Amygdala (tissue), 56 donors: Measurements from ENCODE around the gene MB.
A peak's percentile ranks its signal among the peaks of the same experiment; 100 is the strongest.
"Not testable (repeated sequence)": the region's sequence is repeated elsewhere in the genome, so short reads cannot be mapped to it uniquely, and the experiment has no call there.

Experiments used
- DNase-seq, 56 donors: peaks; one replicate each; lab custom pipeline; 2025; lab: John Stamatoyannopoulos, UW

Gene MB

DNA sequence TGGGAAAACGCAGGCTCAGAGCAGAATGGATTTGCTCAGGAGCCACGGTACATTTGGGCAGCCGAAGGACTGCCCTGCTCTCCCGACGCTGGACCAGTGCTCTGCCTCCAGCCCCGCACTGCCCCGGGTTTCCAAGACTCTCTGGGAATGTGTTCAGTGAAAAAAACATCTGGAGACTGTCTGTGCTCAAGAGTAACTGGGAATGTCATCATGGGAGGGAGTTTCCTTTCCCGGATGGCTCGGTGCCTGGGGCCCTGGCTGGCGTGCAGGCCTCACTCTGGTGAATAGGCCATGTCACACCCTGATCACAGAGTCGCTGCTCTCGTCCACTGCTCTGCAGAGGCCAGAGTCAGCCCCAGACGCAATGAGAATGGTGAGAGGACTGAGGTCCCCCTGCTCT is 21.3 kb upstream of the MB start:
- DNase-seq: peak in 25 of 56 donors; percentile 6 to 52 (median 32)

DNA sequence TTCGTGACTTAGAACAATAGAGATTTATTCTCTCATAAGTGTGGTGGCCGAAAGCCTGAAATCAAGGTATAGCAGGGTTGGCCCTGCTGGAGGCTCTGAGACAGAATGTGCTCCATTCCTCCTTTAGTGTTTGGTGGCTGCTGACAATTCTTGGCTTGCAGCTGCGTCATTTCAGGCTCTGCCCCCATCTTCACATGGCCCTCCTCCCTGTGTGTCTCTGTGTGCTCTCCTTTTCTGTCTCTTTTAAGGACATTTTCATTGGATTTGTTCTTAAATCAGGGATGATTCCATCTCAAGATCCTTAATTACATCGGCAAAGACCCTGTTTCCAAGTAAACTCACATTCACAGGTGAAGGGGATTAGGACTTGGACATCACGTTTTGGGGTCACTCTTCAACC is 20.9 kb upstream of the MB start:
- DNase-seq: no peak

DNA sequence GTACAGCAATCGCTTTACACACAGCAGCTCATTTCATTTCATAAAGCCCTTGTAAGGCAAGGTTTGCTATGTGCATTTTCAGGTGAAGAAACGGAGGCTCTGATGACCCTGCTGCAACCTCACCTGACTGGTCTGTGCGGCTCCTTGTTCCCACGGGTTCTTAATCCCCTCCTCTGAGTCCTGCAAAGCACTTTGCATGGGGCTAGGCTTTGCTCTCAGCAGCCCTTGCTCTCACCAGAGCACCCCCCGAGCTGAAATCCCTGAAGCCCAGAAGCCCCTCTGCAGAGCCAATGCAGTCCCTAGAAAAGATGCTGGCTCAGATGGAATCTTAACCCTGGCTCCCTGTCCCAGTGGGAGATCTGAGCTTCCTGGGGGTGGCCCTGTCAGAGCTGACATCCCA is 20.1 kb upstream of the MB start:
- no peak for DNase-seq

DNA sequence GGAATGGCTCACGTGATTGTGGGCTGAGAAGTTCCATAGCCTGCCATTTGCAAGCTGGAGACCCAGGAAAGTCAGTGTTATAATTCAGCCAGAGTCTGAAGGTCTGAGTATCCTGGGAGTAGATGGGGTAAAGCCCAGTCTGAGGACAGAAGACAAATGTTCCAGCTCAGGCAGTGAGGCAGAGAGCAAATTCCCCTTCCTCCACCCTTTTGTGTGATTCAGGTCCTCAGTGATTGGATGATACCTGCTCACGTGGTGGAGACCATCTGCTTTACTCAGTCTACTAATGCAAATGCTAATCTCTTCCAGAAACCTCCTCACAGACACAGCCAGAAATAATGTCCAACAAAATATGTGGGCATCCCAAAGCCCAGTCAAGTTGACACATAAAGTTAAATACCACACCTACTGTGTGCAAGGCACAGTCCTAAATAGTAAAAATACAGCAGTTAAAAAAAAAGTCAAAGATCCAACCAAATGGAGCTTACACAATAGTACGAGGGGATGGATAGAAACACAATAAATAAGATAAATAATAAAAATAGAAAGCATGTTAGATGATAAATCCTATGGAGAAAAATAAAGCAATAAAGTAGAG is 17.9 kb upstream of the MB start:
- no peak for DNase-seq

DNA sequence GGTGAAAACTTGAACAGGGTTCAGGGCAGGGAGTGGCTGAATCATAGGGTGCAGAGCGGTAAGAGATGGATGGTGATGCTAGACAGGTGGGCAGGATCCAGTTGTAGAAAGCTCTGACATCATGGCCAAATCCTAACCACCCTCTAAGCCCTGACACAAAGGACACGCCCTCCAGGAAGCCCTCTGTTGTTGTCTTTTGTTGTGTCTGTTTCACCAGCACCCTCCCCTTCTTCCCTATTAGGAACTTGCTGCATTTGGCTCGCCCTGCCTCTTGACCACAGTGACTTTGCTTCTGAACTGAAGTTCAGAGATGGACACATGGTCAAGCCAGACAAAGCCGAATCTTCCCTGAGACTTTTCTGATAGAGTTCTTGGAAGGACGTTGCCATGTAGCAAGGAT is 16.9 kb upstream of the MB start:
- no peak for DNase-seq

DNA sequence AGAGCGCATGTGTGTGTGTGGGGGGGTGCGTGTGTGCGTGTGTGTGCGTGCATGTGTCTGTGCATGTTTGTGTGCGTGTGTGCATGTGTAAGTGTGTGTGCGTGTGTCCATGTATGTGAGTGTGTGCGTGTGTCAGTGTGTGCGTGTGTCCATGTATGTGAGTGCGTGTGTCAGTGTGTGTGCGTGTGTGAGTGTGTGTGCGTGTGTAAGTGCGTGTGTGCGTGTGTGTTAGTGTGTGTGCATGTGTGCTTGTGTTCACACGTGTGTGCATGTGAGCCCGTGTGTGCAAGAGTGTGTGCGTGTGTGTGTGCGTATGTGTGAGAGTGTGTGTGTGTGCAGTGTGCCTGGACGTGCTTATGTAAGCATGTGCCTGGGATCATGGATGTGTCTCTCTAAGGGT is 16.4 kb upstream of the MB start:
- no peak for DNase-seq

DNA sequence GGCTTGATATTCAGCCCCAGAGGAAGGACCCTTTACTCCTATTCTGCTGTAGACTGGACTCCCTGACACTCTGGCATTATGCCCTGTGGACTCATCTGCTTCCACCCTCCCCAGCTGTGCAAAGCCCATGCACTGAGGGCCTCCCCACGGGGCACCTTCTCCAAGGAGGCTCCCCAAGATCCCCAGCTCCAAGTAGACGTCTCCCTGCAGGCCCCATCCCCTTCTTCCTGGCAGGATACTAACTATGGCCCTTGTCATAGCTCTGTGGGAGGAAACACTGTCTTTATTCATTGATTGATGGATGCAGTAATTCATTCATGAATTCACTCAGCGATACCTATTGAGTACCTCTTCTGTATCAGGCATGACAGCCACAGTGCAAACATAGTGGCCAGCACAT is 15.8 kb upstream of the MB start:
- no peak for DNase-seq

DNA sequence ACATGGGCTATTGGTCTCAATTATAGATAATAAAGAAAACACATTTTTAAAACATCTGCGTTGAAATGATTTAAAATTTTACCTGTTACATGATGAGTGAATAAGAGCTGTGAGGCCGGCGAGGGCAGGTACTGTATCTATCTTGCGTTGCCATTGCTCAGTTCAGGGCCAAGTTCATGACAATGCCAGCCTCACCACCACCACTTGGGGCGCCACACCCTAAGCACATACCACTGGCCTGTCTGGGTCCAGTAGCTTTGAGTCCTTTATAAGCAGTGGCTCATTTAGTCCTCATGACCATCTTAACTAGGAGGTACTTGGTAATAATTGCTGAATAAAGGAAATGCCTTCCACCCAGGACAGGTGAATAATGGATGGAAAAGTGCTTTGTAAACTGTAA is 14.5 kb upstream of the MB start:
- peak in 1 of 56 donors; percentile 7 for DNase-seq

DNA sequence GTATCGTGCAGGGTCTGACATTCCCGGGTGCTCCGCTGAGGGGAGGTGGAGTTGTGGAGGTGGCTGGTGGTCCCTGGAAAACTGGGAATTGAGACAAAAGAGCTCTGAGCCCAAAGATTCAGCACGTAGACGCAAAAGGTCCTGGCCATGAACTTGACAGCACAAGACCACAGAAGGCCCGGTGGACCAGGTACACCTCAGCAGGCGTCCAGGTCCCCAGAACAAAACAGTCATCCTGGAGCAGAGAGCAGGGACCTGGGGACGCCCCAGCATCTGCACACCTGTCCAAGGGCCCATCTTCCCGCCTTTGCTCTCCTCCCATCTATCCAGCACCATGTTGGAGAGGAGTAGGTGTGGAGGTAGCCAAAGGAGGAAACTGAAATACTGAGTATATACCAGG is 13.8 kb upstream of the MB start:
- DNase-seq: no peak

DNA sequence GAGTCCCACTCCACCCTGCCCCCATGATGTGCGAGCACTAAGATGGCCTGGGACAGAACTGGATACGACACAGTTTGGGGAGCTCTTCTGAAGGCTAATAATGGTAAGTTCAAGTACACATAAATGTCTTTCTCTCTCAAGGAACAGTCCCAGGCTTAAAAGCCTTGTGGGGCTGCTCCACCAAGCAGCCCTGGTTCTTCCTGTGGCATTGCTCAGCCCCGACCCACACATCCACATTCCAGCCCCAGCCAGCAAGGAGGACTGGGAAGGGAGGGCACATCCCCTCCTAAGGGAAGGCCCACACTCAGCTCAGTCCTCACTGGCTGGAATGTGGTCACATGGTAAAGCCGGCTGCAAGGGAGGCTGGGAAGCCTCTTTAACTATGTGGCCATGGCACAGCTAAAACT is 13.3 kb upstream of the MB start:
- no peak for DNase-seq

DNA sequence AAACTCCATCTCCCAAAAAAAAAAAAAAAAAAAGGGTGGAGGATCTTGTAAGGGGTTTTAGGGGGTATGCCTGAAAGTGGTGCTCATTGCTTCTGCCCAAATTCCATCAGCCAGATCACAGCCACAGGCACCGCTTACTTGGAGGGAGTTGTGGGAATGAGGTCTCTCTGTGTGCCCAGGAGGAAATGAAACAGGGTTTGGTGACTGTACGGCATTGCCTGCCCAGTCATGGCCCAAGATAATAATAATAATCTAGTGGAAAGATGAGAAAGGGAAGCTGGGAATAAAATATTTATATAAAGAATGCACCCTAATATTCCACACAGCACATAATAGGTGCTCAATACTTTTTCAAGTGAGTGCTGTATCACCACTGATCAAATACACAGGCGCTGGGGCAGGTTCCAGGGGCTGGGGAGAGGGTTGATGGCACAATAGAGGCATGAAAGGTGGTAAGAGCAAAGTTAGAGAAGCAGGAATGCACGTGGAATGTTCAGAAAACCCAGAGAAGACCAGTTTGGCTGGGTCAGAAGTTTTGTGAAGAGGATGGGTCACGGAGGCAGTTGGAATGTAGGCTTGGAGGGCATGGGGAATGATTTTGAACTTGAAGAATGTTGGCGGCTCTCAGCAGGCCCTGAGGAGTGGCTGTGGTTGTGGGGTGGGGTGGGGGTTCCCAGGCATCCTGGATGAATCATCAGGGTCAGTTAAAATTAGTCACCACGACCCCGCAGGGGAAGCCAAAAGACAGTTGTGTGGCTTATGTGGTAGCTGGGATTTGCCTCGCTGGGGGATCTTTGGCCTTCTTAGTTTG is 12.5 kb upstream of the MB start:
- DNase-seq: peak in 1 of 56 donors; percentile 1

DNA sequence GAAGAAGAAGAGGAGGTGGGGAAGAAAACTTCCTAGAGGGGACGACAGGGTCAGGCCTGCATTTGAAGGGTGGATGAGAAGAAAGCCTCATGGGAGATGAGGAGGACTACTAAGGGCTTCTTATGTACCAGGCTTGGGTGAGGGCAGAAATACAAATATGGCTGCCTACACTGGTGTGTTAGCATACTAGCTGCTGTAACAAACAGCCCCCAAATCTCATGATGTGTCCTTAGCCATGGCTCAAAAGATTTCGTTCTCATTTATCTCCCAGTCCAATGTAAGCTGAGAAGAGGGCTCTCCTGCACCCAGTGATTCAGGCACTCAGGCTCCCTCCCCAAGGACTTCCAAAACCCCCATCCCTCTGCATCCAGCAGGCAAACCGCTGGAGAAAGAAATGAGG is 11.6 kb upstream of the MB start:
- no peak for DNase-seq

DNA sequence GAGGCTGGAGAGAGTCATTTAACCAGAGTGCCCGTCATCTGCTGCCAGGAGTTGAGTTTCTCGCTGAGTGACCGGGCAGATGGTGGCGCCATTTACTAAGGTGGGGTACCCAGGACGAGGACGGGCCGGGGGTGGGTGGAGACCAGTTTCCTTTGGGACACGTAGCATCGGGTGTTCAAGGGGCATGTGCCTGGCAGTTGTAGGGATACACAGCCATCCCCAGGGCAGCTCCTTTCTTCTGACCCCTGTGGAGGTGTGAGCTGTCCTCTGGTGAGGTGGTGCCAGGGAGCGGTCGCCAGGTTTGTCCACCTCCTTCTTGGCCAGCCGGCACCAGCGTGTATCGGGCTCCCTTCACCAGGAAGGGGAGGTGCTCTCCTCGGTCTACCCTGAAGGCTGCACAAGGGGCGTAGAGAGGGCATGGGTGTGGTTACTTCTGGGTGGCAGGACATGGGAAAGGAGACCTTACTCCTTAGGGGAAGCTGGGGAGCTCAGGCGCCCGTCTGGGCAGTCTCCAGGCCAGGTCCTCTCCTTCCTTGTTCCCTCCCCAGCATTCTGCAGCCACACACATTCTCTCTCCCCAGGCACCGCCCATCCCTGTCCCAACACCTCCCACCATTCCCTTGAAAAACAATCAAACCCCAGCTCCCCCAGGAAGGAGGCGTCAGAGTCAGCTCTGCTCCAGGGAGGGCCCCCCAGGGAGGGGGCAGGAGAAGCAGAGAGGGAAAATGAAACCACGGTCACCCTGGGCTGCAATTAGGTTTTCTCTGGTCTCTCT is 10.3 kb upstream of the MB start:
- peak in 29 of 56 donors; percentile 6 to 68 (median 36) for DNase-seq

DNA sequence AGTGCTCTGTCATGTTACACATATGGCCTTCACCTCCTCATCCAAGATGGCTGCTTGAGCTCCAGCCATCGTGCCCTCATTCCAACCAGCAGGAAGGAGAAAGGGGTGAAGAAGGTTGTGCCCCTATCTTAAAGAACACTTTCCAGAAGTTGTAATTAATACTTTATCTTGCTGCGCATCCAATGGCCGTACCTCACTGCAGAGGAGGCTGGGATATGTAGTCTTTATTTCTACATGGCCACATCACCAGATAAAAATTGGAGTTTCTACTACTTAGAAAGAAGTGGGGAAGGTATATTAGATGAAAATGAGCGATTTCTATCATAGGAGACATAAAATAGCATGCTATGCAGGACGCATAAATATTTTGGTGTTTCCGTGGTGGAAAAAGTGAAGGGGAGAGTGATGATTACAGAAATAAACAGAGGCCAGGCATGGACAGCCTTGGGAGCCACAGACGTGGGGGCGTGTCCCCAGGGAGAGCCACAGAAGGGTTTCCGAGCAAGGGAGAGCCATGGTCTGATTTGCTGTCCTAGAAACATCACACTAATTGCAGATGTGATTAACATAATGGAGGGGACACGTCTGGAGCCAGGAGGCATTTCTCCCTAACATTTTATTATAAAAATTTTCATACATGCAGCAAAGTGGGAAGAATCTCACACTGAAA is 8.8 kb upstream of the MB start:
- no peak for DNase-seq

DNA sequence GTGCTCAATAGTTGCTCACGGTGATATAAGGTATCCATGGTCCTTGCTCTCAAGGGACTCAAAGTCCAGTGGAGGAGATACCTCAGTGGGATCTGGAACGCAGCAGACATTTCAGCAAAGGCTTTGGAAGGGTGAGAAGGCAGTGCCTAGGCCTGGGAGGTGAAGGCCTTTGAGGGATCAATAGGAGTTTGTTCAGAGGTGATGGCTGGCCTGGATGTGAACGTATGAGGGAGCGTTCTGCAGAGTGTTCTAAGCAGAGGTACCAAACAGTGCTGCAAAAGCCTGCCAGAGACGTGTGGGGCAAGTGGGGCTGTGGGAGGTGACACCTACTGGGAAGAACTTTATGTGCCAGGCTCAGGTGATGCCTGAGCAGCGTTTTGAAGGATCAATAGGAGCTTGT is 7.4 kb upstream of the MB start:
- no peak for DNase-seq

DNA sequence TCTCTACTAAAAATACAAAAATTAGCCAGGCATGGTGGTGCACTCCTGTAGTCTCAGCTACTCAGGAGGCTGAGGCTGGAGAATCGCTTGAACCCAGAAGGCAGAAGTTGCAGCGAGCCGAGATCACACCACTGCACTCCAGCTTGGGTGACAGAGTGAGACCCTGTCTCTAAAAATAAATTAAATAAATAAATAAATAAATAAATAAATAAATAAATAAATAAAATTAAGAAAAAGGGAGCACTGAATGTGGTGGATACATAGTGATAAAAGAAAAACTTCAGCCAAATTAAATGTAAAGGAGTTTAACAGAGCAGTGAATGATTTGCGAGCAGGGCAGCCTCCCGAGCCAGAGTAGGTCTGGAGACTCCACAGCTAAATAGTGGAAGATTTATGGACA is 6.8 kb upstream of the MB start:
- not testable (repeated sequence) for DNase-seq

DNA sequence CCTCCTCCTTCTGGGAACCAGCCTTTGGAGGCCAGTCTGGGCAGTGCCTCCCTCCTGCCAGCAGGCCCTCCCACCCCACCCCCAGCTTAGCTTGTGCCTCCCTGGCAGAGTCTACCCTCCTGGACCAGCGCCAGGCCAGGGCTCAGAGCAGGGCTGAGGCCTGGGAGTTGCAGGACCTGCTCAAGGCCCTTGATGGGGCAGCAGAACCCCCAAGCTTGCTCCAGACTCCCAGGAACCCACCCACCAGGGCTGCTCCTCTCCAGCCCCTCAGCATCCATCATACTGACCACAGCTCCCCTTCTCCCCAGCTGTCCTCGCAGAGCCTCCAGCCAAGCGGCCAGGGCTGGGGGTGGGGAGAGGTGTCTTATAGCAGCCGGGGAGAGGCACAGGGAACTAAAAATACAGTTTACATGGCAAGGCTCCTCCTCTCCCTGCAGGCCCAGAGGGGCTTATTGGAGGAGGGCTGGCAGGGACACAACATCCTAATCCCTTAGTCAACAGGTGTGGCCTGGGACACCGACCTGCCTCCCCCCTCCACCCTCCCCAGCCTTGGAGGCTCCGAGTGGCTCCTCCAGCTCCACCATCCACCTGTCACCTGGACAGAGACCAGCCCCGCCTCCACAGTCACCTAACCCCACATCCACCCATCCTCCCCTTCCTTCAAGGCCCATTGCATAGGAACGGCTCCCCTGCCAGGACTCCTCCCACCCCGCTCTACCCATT is 5.2 kb upstream of the MB start:
- DNase-seq: peak in 15 of 56 donors; percentile 4 to 42 (median 23)

DNA sequence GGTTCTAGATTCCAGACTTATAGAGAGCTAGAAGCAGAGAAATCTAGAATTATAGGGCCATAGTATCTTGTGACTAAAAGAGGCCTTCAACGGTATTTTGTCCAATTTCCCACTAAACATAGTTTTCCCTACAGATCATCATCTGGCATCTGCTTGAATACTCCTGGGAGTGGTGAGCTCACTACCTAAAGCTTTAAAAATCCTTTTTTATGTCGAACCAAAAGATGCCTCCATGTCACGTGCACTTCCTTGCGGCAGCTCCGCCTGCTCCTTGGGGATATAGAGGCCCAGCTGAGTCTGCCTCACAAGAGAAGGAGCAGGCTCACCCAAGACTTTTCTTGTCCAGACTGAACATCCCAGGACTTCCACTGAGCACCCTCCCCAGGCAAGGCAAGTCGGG is 4.3 kb upstream of the MB start:
- no peak for DNase-seq

DNA sequence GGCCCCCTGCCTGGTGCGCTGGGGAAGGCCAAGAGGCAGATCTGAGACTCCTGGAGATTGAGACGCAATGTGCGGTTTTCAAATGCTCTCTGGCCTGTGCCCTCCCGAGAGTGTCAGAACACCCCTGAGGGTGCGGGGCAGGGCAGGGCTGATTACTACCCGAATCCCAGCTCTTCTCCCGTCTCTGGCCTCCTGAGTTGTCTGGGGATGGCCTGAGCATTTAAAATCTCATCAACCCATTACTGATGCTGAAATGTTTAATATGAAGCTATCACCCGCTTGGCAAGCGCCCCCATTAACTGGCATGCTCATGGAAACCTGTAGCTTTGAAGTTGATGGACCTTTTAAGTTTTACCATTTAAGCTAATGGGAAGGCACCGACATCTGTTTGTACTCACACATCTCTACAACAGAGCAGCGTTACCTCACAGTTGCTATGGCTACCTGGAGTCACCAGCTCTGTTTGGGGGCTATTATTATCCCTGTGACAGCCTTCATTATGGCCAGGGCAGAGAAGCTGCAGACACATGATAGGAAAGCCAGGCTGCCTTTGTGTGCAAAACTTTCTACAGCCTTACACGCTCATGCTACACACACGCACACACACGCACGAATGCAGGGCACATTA is 3.6 kb upstream of the MB start:
- DNase-seq: peak in 6 of 56 donors; percentile 3 to 43 (median 14)
